Activated T-helper 1 cell treated with Interleukin-2 at 50 U/mL for 16 hours (primary cell): ENCODE measurements around the gene MRAS.

ENCODE experiments used
- DNase-seq: peaks from one replicate; pipeline ENCODE4 v3.0.0-alpha.2; 2020; ENCODE audit warnings: low read depth

The MRAS gene

DNA sequence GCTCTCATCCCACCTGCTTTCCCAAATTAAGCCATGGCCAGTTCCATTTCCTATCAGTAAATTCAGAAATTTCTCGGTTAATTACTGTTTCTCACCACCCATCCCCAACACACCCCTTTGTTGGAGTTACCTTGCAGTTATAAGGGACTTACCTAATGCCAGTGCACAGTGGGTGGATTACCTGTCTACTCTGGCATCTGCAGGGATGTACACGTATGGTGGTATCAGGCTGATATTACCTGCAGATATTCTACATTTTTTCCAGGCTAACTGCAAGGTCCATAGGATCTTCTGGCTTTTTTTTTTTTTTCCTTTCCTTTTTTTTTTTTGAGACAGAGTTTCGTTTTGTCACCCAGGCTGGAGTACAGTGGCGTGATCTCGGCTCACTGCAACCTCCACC is 7.9 kb upstream of the MRAS start:
- no peak for DNase-seq

DNA sequence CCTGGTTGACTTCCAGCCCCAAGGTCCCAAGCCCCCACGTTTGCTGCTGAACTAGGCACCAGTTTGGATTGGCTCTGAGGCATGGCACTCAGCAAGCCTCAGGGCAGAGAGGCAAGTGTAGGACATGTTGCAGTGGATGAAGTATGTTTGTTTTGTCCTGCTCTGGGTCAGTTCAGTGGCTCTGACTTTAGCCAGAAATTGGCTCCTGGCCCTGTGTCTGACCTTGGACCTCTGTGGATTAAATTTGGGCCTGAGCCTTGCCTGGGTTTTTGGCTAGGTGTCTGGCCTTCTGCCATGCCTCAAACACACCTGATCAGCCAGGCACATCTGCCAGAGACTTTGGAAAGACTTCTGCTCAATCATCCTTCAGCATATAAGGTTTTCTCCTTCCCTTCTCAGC is 3.6 kb upstream of the MRAS start:
- no peak for DNase-seq

DNA sequence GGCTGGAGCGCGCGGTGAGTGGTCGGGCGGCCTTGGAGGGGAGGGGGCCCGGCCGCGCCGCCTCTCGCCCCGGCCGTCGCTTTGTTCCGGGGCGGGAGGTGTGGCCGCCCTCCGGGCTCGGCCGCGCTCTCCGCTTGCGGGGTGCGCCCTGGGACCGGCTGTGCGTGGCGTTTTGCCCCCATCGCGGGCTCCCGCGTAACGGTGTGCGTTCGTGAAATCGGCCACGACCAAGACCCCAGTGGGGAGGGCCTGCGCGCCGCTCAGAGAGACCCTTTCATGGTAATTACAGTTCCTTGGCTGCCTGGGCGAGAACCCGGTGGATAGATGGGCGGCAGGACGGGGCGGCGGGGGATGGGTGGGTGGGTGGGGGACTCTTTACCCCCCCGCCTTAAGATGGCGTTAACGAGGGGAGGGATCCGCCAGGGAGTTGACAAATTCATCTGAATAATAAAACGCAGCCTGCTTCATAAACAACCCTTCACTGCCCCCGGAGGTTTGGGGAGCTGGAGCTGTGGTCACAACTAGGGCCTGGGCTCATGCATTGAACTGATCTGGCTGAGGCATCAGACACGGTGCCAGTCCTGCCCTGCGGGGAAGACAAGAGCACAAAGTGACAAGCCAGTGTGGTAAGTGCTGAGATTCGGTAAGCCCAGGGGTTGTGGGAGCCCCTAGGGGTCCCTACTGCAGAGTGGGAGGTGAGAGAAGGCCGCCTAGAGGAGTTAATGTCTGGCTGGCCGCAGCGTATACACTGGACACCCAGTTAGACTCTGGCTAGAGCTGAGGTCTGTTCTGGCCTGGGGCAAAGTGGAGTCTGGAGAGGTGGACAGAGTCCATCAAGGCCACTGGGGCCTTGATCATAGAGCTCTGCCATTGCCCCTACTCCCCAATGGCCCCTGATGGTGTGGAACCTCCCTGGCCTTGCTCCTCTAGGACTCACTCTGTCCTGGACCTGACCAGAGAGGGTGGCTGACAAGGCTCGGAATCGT is 668 bp downstream of the MRAS start:
- no peak for DNase-seq

DNA sequence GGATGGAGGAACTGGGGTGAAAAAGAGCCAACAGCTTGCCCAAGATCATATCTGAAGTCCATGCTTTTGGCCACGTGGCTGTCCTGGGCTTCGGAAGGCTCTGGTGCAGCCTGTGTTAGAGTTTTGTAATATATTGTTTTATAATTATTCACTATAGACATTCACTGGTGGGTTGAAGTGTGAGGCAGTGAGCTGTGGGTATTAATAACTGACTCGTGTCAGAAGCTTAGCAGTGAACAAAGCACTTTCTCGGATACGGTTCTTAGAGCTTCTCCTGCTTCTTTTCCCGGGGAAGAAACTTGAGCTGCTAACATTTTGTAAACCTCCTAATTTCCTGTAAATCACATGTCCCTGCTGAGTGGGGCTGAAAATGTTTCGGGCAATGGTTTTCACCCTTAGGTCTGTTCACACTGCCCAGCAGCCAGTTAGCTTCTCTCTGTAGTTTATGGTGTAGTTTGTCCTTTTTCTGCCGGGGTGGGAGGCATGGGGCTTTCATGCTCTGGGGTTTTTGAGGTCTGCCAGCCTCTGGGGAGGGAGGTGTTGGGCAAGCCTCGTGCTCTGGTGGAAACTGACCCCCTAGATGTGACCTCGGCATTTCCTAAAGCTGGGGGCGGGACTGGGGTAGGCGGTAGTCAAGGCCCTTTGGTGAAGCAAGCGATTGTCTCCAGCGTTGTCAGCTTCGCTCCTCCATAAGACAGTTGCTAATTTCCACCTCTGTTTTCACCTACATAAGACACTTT is 1.7 kb downstream of the MRAS start:
- DNase-seq = no peak

DNA sequence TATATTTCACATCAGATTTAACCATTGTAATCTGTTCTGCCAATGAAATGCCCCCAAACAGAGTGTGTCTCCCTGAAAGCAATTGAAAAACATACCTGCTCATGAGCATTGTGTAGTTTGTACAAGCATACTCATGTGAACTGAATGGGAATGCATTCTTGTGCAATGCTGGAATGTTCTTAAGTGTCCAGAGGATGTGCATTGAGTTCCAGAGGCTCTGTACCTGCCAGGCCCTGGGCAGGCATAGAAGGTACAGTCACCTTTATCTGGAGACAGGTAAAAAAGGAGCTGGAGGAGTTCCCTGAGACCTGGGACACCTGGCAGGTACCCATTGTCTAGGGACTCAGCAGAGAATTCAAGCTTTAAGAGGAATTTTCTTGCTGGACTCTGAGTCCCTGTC is 2.8 kb downstream of the MRAS start:
- DNase-seq = no peak

DNA sequence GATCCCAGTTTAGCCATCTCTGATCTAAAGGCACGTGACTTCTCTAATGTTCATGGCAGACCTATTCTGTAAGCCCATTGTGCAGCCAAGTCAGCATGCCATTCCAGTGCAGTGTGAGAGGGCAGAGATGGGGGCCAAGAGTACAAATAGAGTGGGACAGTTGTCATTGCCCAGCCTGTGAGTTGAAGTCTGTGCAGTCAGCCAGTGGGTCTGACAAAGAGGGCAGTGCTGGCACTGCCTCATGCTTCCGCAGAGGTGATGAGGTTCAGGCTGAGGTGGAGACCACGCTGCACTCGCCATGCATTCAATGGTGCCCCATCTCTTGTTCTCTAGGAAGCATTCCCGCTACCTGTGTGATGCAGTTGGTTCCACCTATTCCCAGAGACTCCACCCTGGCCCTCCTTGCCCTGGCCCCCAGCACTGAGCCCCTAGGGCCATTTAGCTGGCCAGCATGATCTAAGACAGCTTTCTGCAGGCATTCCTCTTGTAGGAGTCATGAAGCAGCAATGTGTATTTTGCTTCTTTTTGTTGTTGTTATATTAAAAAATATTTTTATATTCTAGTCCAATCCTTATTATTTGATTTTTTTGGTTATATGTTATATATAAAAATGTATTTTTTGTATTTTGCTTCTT is 3.7 kb downstream of the MRAS start:
- no peak for DNase-seq

DNA sequence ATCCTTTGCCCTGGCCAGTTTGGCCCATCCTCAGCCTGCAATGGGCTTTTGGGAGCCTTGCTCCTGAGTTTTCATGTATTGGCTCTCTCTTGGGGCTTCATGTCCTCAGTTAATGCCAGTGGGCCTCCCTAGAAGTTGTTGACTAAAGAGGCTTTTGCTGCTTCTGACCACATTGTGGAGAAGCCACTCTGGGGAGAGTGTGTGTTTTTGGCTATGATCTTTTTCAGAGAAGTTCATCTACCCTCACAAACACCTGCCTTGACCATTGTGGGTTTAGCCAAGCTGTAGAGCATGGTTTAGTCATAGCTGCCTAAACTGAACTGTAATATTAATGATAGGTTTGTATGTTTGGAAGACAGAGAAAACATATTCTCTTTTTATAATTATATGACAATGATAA is 6.0 kb downstream of the MRAS start:
- DNase-seq = no peak

DNA sequence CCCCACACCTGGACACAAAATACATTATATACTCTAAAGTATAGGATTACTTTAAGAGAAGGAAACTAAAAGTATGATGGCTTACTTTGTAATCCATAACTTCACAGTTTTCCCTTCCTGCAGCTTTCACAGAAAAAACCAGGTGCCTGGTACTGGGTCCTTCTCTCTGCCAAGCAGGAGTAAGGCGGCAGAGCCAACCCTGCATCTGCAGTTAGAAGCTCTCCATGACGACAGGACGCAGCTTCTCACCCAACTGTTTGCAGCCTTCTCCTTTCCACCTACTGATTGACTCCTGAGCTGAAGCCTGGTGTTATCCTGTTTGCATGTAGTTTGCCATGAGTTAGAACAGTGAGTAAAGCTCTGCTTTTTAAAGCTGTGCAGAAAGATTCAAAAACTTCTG is 6.7 kb downstream of the MRAS start:
- DNase-seq = no peak

DNA sequence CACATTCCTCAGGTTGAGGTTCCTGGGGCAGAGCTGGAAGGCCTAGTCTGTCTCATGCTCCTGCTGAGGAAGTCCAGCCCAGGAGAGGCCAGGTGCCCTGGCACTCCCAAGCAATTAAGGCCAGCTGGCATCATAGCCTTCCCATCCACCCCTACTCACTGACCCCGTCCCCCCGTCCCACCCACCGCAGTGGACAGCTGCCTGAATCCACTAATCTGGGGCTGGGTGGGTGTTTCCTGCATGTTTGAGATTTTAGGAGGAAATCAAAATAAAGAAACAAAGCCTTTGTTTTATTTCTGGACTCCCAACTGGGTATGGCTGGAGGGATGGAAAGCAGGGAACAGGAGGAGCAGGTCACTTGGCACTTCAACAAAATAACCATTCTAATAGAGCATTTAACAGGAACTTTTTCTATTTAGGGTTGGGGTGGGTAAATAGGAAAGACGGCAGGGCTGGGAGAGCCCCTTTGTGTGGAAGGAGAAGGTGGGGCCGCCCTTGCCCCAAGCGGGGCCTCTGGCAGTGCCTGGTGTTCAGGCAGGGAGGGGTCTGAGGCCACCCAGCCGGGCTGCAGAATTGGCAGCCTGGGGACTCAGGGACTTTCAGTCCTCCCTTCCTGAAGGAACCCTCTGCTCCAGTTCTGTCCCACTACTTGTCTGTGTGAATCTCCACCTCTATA is 8.5 kb downstream of the MRAS start:
- no peak for DNase-seq

DNA sequence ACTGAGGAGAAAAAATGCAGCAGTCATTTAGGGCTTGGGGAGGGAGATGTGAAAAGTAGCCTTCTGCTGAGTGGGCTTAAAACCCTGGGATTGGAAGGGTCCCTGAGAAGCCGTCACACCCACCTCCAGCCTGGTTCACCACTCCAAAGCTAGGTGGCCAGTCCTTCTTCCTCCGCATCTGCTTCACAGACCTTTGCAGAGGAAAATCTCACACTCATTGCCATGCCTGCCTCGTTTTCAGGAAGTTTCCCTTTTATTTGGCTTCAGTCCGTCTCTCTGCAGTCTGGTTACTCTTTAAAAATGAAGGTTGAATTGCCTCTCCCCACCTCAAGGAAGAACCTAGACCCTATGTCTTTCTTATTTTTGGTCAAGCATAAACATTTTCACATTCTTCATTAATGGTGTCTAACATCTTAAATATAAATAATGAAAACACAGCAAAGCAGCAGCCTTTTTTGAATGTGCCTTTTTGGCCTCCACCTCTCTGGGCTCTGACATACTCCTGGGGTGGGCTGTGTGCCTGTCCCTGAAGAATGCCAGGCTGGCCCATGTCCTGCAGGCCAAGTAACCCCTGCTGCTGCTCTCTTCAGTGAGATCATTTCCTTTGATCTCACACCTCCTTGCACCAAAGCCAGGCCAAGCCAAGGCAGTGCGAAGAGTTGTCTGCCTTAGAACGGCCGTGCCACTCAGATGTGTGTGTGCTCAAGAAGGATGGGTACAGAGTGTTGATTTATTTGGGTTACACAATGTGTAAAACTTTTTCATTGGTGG is 11.0 kb downstream of the MRAS start:
- no peak for DNase-seq

DNA sequence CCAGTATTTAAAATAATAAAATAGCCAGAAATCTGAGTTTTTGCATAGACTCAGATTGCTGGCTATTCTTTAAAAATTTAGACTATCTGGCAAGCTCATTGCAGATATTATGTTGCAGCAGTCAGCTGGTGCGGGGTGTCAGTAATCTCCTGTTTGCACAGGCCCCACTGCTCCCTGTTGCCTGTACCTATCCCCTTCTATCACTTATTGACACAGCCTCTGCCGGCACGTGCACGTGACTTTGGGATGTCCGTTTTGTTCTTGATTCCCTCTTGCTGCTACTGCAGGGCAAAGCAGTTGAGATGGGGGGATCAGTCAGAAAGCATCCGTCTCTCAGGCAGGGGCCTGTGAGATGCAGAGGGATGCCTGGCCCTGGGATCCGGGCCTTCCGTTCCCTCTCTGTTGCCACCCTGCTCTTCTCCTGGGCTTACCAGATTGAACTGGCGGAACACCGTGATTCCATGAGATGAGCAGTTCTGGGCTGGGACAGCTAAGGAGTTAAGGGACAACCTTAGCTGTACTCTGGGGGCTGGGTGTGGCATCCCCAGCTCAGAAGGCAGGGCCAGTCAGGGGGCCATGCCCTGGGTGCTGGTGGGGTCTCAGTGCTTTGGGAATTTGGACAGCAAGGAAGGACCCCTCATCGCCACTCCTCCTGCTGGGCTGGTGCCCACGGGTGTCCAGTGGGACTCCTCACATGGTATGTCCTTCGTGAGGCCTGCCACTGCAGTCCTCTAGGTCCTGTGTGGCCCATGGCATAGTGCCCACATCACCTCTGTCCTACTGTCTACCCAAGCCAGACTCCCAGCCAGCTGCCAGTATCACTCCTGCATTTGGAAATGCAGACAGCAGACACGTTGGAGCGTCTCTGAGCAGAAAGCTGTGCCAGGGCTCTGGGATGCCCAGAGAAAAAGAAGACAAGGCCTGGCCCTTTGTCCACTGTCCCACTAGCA is 11.8 kb downstream of the MRAS start:
- no peak for DNase-seq

DNA sequence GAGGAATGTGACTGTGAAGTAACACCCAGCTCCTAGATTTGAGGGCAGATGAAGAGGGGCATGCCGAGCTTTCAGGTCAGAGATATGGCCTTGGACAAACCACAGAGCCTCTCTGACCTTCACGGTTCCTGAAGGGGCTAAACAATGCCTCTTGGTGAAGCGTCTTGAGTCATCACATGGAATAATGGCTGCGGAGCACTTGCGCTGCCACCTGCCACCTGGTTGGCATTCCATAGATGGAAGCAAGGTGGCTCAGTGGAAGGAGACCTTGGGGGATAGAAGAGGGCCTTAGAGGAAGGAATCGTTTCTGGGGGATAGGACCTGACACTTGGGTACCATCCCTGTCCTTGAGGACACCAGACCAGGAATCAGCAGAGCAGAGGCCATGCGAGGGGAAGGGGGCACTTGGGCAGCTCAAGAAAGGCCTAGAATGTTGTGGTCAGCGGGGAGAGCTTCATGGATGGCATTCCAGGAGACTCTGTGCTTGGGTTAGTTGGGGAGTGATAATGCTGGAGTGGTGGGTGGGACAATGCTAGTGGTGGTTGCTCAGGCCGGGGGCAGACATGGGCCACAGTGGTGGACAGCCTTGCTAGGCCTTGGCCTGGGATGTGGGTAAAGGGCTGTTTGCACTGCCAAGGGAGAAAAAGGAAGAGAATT is 12.6 kb downstream of the MRAS start:
- no peak for DNase-seq

DNA sequence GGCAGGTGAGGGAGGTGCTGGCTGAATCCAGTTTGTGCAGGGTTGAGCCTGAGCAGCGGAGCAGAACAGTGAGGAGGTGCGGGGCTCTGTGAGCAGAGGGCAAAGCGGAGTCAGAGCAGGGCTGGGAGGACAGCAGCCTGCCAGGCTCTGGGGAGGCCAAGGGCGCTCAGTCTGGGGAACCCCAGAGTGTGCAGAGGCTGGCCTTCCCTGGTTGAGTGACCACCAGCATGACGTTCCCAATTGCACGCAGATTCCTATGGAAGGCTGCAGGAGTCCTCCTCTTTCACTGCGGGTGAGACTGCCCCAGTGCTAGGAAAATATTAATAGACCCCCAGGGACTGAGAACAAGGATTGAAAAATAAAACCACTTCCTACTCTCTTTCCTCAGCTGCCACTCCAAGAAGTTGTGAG is 13.2 kb downstream of the MRAS start:
- no peak for DNase-seq

DNA sequence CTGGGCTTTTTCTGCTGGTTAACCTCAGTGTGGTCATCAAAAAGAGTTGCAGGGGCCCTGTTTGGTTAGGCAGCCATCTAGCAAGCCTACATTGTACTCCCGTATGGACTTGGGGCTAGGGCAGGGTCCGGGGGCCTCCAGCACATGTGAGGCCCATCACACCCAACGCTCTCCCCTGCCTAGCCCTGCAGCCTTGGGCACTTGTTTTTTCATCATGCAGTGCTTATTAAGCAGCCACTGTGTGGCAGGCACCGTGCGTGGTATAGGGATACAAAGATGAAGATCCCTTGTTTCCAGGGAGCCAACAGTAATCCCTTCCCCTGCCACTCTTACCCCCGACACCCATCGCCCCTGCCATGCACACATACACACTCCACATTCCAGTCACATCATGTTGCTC is 14.2 kb downstream of the MRAS start:
- DNase-seq = no peak

DNA sequence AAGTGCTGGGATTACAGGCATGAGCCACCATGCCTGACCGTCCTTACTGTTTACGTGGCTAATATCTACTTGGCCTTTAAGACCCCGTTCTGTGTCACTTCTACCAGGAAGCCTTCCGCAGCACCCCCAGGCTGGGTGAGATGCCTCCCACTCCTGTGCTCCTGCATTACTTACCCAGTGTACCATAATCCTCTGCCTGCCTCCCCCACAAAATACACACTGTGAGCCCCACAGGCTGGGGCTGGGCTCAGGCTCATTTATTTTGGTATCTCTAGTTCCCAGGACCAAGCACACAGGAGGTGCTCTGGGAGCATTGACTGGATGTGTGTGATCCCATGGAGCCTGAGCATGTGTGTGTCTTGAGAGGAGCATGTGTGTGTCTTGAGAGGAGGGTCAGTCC is 14.9 kb downstream of the MRAS start:
- no peak for DNase-seq

DNA sequence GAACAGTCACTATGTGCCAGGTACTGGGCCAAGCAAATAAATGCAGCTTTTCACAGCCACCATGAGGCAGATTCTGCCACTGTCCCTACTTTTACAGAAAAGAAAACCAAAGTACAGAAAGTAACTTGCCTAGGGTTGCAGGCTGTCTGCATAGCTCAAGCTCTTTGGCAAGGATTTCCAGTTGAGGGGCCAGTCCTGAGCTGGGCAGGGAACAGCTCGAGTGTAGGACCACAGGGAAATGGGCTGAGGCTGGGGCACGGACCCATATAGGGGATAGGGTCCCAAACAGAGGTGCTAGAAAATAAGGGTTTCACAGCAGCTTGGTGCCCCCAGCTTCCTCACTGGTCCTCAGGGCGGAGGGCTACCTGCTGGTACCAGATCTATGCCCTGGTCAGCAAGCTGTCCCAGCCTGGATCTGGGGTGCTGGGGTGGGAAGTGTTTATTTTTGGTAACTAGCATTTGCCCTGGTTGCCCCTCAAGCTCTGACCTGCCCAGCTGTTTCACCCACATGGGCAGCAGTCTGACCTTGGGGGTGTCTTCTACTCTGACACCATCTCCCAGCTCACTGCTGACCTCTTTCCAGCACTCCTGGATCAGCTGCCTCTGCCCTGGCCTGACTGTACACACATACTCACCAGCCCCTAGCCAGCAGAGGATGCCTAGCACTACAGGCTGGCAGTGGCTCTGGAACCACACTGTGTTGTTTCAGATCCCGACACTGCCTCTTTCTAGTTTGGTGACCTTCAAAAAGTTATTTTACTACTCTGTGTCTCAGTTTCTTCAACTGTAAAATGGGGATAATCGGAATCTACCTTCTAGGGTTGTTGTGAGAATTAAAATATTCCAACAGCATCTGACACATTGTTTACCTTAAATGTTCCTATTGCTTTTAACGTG is 16.2 kb downstream of the MRAS start:
- DNase-seq = no peak

DNA sequence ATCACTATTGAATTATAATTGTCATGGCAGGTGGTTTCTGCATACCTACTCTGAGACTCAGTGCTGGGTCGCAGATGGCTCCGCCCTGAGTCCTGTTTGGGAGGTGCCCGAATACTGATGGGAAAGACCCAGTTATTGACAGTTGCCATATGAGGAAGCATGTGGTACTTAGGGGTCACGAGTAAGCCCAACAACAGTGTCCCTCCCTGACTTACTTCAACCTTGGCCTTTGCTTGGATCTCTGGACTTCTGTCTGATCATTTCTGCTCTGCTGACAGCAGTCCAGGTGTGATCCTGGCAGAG is 16.8 kb downstream of the MRAS start:
- DNase-seq = no peak

DNA sequence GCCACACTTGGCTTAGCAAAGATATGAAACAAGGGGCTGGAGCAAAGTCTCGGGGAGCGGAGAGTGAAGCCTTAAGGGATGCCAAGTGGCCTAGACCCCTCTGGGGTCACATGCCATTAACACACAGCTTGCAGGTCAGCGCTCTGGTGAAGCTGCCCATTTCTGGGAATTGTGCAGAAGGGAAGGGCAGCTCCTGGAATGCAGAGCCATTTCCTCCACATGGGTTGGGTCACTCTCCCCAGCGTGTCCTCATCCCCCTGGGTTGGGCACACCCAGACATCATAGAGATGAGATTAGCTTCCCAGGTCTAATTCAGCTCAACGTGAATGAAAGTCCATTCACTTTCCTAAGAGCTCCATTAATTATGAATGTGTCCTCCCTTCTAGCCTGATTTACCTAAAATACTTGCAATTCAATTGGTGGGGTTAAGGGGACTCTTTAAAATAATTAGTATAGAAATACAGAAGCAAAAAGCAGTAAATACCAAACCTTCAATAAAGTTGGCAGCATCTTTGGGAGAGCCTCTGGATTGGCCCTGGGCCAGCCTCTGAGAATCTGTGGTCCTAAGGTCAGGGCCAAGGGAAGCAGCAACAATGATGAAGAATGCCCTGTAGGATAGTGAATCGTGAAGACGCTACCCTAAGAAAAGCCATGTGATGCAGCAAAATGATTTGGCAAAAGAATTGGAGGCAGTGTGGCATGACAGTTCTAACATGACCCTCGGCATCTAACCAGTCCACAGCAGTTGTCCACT is 17.8 kb downstream of the MRAS start:
- DNase-seq = no peak
